HepG2 (cell line): Measurements from ENCODE around the gene SDR39U1. TPM values are rescaled to one million over a fixed set of nuclear protein-coding genes. Genes with fewer than 3 reads are reported as not detected.

Experiments used
- ARHGAP35 ChIP-seq: sonication (generic); formaldehyde crosslinking; IDR thresholded peaks from 2 replicates; pipeline ENCODE4 v1.9.0; 2022; ENCODE audit warnings: mild to moderate bottlenecking, inconsistent platforms, moderate library complexity, missing genetic modification reagents, borderline replicate concordance
- BCL3 ChIP-seq: sonication (generic); formaldehyde crosslinking; IDR thresholded peaks from 2 replicates; pipeline ENCODE4 v1.5.1; 2020; ENCODE audit warnings: mild to moderate bottlenecking, missing genetic modification reagents, moderate library complexity
- DZIP1 ChIP-seq: sonication (generic); formaldehyde crosslinking; IDR thresholded peaks from 2 replicates; pipeline ENCODE4 v1.5.0; 2020; ENCODE audit warnings: mild to moderate bottlenecking, missing genetic modification reagents
- HES4 ChIP-seq: sonication (generic); formaldehyde crosslinking; IDR thresholded peaks from 2 replicates; pipeline ENCODE4 v1.9.0; 2021; ENCODE audit warnings: mild to moderate bottlenecking, missing genetic modification reagents, borderline replicate concordance
- NFIC ChIP-seq: IDR thresholded peaks from 2 replicates; pipeline ENCODE4 v1.6.1; 2012; ENCODE audit warnings: mild to moderate bottlenecking, low read length, inconsistent platforms
- NRL ChIP-seq: sonication (generic); formaldehyde crosslinking; IDR thresholded peaks from 2 replicates; pipeline ENCODE4 v1.5.0; 2020; ENCODE audit warnings: missing genetic modification reagents, mild to moderate bottlenecking, moderate library complexity, borderline replicate concordance
- RBFOX2 ChIP-seq: fragments of 200-400 bp; formaldehyde crosslinking; IDR thresholded peaks from 2 replicates; pipeline ENCODE4 v1.6.1; 2017; ENCODE audit warnings: low read depth, mild to moderate bottlenecking, low read length
- RNF2 ChIP-seq: fragments of 450-650 bp; conservative IDR thresholded peaks from 2 replicates; pipeline ENCODE4 v1.6.1; 2016; ENCODE audit warnings: low read depth
- TFAP4 ChIP-seq: sonication (generic); IDR thresholded peaks from 2 replicates; pipeline ENCODE4 v1.6.1; 2016; ENCODE audit warnings: low read depth, borderline replicate concordance
- TFDP1 ChIP-seq: IDR thresholded peaks from 2 replicates; pipeline ENCODE4 v1.6.1; 2016; ENCODE audit warnings: missing compliant biosample characterization, missing genetic modification reagents, borderline replicate concordance
- ZFP41 ChIP-seq: sonication (generic); formaldehyde crosslinking; IDR thresholded peaks from 2 replicates; pipeline ENCODE4 v1.4.0; 2020; ENCODE audit warnings: mild to moderate bottlenecking, missing genetic modification reagents, borderline replicate concordance
- ZNF253 ChIP-seq: sonication (generic); formaldehyde crosslinking; IDR thresholded peaks from 2 replicates; pipeline ENCODE4 v1.8.0; 2022; ENCODE audit warnings: mild to moderate bottlenecking, missing genetic modification reagents, borderline replicate concordance
- ZNF503 ChIP-seq: sonication (generic); formaldehyde crosslinking; IDR thresholded peaks from 2 replicates; pipeline ENCODE4 v1.4.0; 2020; ENCODE audit warnings: missing genetic modification reagents
- ZNF552 ChIP-seq: sonication (generic); formaldehyde crosslinking; IDR thresholded peaks from 2 replicates; pipeline ENCODE4 v1.9.0; 2022; ENCODE audit warnings: missing genetic modification reagents, mild to moderate bottlenecking, borderline replicate concordance
- ZNF713 ChIP-seq: sonication (generic); formaldehyde crosslinking; IDR thresholded peaks from 2 replicates; pipeline ENCODE4 v1.4.0; 2020; ENCODE audit warnings: mild to moderate bottlenecking, missing genetic modification reagents
- ZNF788 ChIP-seq: sonication (generic); formaldehyde crosslinking; IDR thresholded peaks from 2 replicates; pipeline ENCODE4 v1.5.0; 2020; ENCODE audit warnings: mild to moderate bottlenecking, missing genetic modification reagents, borderline replicate concordance
- ZUFSP ChIP-seq: sonication (generic); formaldehyde crosslinking; IDR thresholded peaks from 2 replicates; pipeline ENCODE4 v1.9.0; 2021; ENCODE audit warnings: missing genetic modification reagents, mild to moderate bottlenecking, borderline replicate concordance
- polyA plus RNA-seq, 8 experiments: library from polyadenylated mRNA; depleted of rRNA in 3 of 8; stranded (reverse) in 7 of 8; unstranded in 1 of 8; fragments of >200 nt; fragmentation: Illumina TruSeq in 4 of 8; extraction: Trizol in 4 of 8; gene quantifications; 2 replicates each; pipeline versions ENCODE4 v1.2.1 to v1.2.3, GENCODE V29; 2011 to 2016; ENCODE audit warnings: low read depth in 4 of 8, missing spikeins in 1 of 8, mixed read lengths in 1 of 8; ENCODE audit not compliant: insufficient read depth in 1 of 8
- total RNA-seq, 5 experiments: library from RNA; depleted of rRNA; stranded (reverse); fragments of >200 nt; fragmentation: Illumina TruSeq; extraction: Trizol; gene quantifications; 2 replicates each; pipeline ENCODE4 v1.2.3, GENCODE V29; 2016; ENCODE audit warnings: low read depth in 1 of 5

The SDR39U1 gene
- total and polyA plus RNA-seq, 2 of the 13 experiments (the other 11 are each of a cell fraction or from before 2014, with no cell fraction given) = 34.4 to 129 TPM

- TF ChIP-seq ZNF253 (CRISPR knock-in tag) = no peak
- no peak for TF ChIP-seq ZNF503
- 0 out of 2 replicates have a peak, but pooled peaks have one; percentile 32 for TF ChIP-seq ZFP41
- no peak for TF ChIP-seq NFIC
- no peak for TF ChIP-seq ZUFSP (CRISPR knock-in tag)
- no peak for TF ChIP-seq RBFOX2
- TF ChIP-seq NRL = peak; percentile 69; the same call in 1 of the 2 replicates
- TF ChIP-seq TFDP1 (CRISPR knock-in tag) = 0 out of 2 replicates have a peak, but pooled peaks have one; percentile 22
- peak; percentile 63; the same call in 1 of the 2 replicates for TF ChIP-seq BCL3 (CRISPR knock-in tag)
- peak; percentile 80; the same call in 1 of the 2 replicates for TF ChIP-seq HES4 (CRISPR knock-in tag)
- TF ChIP-seq ARHGAP35 (CRISPR knock-in tag) = 0 out of 2 replicates have a peak, but pooled peaks have one; percentile 60
- TF ChIP-seq ZNF788 (CRISPR knock-in tag) = peak; percentile 15; the same call in 1 of the 2 replicates
- 0 out of 2 replicates have a peak, but pooled peaks have one; percentile 36 for TF ChIP-seq ZNF713 (CRISPR knock-in tag)
- TF ChIP-seq DZIP1 = 0 out of 2 replicates have a peak, but pooled peaks have one; percentile 47
- TF ChIP-seq RNF2 = no peak
- no peak for TF ChIP-seq TFAP4
- TF ChIP-seq ZNF552 (CRISPR knock-in tag) = no peak
Observed at GRCh38 chr14:24398653-24399446, 43.7 kb downstream of the SDR39U1 start, which contains the start of gene NYNRIN (continued).
